HL-60 (cell line): Measurements from ENCODE around the gene DPH3.

Experiments used
- DNase-seq, 2 experiments: peaks; one replicate each; pipeline ENCODE4 v3.0.0-alpha.2; 2010 to 2020; ENCODE audit warnings: low read depth in 1 of 2, low spot score in 1 of 2
- H3K27ac ChIP-seq: fragments of 250-450 bp; sonication (Bioruptor Pico); replicated peaks from 2 replicates; pipeline ENCODE4 v1.5.1; 2020; ENCODE audit warnings: mild to moderate bottlenecking, moderate library complexity
- H3K27me3 ChIP-seq: fragments of 250-450 bp; sonication (Bioruptor Pico); 2 replicates; pipeline ENCODE4 v1.5.1; 2021; ENCODE audit warnings: mild to moderate bottlenecking, moderate library complexity; ENCODE audit not compliant: insufficient read depth, poor library complexity, severe bottlenecking
- H3K4me3 ChIP-seq: replicated peaks from 2 replicates; pipeline ENCODE4 v1.5.1; 2011; ENCODE audit warnings: mild to moderate bottlenecking, control low read depth, low read length; ENCODE audit not compliant: insufficient read depth
- GABPA ChIP-seq: IDR thresholded peaks from 2 replicates; pipeline ENCODE4 v1.6.1; 2012; ENCODE audit warnings: low read depth
- POLR2AphosphoS5 ChIP-seq: IDR thresholded peaks from 2 replicates; pipeline ENCODE4 v1.6.1; 2012; ENCODE audit warnings: low read depth
- SPI1 ChIP-seq: IDR thresholded peaks from 2 replicates; pipeline ENCODE4 v1.6.1; 2012; ENCODE audit warnings: low read depth, mild to moderate bottlenecking, borderline replicate concordance
- TF ChIP-seq, protein P1 (sequence below): IDR thresholded peaks from one replicate; pipeline ENCODE4 v1.5.1; 2011; ENCODE audit warnings: low read length, control low read depth, inconsistent platforms; ENCODE audit not compliant: insufficient read depth
- TF ChIP-seq, protein P2 (sequence below): IDR thresholded peaks from 2 replicates; pipeline ENCODE4 v1.6.1; 2012; ENCODE audit warnings: low read depth; ENCODE audit not compliant: insufficient replicate concordance

DPH3 gene

DNA sequence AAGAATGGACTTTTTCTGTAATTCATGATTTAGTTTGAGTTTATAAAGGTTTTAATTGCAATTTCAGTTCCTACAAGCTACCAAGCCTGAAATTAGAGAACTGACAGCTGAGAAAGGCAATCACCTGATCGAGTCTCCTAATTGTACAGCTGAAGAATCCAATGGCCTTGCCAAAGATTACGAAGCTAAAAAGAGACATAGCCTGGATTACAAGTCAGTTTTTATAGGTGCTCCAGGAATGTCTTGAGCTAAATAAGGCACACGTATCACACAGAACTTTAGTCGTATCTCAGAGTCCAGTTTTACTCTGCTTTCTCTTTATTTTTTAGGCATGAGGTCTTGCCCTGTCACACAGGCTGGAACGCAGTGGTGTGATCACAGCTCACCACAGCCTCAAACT, 6.6 kb downstream of the DPH3 start:
- H3K27ac ChIP-seq, result no peak overlapping the region
- TF ChIP-seq SPI1, result no peak
- TF ChIP-seq, protein P1, sequence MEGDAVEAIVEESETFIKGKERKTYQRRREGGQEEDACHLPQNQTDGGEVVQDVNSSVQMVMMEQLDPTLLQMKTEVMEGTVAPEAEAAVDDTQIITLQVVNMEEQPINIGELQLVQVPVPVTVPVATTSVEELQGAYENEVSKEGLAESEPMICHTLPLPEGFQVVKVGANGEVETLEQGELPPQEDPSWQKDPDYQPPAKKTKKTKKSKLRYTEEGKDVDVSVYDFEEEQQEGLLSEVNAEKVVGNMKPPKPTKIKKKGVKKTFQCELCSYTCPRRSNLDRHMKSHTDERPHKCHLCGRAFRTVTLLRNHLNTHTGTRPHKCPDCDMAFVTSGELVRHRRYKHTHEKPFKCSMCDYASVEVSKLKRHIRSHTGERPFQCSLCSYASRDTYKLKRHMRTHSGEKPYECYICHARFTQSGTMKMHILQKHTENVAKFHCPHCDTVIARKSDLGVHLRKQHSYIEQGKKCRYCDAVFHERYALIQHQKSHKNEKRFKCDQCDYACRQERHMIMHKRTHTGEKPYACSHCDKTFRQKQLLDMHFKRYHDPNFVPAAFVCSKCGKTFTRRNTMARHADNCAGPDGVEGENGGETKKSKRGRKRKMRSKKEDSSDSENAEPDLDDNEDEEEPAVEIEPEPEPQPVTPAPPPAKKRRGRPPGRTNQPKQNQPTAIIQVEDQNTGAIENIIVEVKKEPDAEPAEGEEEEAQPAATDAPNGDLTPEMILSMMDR, result no peak
- TF ChIP-seq GABPA, result no peak
- TF ChIP-seq, protein P2, sequence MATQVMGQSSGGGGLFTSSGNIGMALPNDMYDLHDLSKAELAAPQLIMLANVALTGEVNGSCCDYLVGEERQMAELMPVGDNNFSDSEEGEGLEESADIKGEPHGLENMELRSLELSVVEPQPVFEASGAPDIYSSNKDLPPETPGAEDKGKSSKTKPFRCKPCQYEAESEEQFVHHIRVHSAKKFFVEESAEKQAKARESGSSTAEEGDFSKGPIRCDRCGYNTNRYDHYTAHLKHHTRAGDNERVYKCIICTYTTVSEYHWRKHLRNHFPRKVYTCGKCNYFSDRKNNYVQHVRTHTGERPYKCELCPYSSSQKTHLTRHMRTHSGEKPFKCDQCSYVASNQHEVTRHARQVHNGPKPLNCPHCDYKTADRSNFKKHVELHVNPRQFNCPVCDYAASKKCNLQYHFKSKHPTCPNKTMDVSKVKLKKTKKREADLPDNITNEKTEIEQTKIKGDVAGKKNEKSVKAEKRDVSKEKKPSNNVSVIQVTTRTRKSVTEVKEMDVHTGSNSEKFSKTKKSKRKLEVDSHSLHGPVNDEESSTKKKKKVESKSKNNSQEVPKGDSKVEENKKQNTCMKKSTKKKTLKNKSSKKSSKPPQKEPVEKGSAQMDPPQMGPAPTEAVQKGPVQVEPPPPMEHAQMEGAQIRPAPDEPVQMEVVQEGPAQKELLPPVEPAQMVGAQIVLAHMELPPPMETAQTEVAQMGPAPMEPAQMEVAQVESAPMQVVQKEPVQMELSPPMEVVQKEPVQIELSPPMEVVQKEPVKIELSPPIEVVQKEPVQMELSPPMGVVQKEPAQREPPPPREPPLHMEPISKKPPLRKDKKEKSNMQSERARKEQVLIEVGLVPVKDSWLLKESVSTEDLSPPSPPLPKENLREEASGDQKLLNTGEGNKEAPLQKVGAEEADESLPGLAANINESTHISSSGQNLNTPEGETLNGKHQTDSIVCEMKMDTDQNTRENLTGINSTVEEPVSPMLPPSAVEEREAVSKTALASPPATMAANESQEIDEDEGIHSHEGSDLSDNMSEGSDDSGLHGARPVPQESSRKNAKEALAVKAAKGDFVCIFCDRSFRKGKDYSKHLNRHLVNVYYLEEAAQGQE, result no peak
- no peak for TF ChIP-seq POLR2AphosphoS5
- no peak for DNase-seq
- H3K27me3 ChIP-seq, result no peaks in the 10 kb centered on the region
- no peak overlapping the region for H3K4me3 ChIP-seq

DNA sequence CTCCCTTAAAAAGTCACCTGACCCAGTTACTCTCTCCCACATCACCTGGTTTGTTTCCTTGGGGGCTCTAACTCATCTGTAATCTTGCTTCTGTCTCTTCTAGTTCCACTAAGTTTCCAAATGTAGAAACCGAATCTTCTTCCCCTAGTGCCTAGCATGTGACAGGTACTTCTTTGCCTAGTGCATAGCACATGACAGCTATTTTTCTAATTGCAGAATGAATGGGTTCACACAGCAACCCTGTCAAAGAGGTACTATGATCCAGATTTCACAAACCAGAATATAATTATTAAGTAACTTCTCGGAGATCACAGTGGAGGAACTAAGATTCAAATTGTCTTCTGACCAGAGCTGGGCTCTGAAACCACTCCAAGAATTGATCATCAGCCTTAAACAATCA, 7.4 kb downstream of the DPH3 start:
- no peaks in the 10 kb centered on the region for H3K27me3 ChIP-seq
- no peak overlapping the region for H3K4me3 ChIP-seq
- TF ChIP-seq SPI1 (no peak), POLR2AphosphoS5 (no peak), GABPA (no peak)
- TF ChIP-seq, protein P1, result no peak
- TF ChIP-seq, protein P2, result no peak
- no peak for DNase-seq
- no peak overlapping the region for H3K27ac ChIP-seq

- TF ChIP-seq, protein P2, result no peak
- no peak for TF ChIP-seq SPI1
- TF ChIP-seq POLR2AphosphoS5, result no peak
- TF ChIP-seq, protein P1, result no peak
- no peak for TF ChIP-seq GABPA
- H3K27me3 ChIP-seq, result no peaks in the 10 kb centered on the region
- 0 out of 2 replicates have a peak overlapping the region, but pooled peaks have one; percentile 78 for H3K27ac ChIP-seq
- DNase-seq, result no peak
- H3K4me3 ChIP-seq, result no peak overlapping the region
Measured at GRCh38 chr3:16255726-16256125, 9.0 kb downstream of the DPH3 start.
